Measurements from ENCODE around the gene PDE4A.
"Not testable (repeated sequence)": the region's sequence is repeated elsewhere in the genome, so short reads cannot be mapped to it uniquely, and the experiment has no call there.

PDE4A gene

GRCh38 chr19:10420444-10421239 is at the start of gene PDE4A:
PDE4A (plus strand) TSS chr19:10420538; CDS start chr19:10420765, 227 bp downstream.
- peak in 1 of 2 experiments; percentile 40 for DNase-seq

GRCh38 chr19:10372690-10373089 is 47.6 kb upstream of the PDE4A start:
- DNase-seq: no peak

- DNase-seq: no peak
These were observed 45.4 kb upstream of the PDE4A start for GRCh38 chr19:10374931-10375330.

GRCh38 chr19:10377140-10377640 is 43.1 kb upstream of the PDE4A start:
- DNase-seq: not testable (repeated sequence)

DNA sequence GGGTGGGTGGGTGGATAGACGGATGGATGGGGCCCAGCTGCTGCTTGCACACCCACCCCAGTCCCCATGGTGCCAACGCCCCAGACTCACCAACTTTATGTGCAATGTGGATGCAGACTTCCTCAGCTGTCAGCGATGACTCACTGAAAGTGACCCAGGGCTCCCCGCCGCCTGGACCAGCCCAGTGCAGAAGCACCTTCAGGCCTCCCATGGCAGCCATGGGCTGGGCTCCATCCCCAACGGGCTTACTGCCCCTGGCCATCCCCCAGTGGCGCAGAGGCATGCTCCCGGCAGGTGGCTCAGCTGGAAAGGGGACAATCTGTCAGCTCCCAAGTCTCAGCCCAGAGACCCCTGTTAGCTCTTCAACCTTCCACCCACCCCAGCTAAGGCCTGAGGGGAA is 42.2 kb upstream of the PDE4A start:
- no peak for DNase-seq

DNA sequence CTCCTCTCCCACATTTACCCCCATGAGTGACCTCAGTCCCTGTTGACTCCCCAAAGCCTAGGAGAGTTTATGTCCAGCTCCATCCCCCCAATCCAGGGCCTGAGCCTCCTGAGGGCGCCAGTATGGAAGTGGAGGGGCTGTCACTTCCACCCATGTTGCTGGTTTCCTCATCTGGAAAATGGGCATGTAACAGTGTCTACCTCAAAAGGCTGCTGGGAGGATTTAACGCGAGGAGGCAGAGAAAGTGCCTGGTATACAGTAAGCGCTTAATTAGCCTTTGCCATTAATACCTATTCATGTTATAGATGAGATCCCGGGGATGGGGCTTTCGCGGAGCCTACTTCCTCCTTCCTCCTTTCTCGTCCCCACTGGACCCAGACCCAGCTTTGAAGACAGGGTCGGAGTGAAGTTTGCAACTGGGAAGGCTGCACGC is 40.4 kb upstream of the PDE4A start:
- DNase-seq: no peak

DNA sequence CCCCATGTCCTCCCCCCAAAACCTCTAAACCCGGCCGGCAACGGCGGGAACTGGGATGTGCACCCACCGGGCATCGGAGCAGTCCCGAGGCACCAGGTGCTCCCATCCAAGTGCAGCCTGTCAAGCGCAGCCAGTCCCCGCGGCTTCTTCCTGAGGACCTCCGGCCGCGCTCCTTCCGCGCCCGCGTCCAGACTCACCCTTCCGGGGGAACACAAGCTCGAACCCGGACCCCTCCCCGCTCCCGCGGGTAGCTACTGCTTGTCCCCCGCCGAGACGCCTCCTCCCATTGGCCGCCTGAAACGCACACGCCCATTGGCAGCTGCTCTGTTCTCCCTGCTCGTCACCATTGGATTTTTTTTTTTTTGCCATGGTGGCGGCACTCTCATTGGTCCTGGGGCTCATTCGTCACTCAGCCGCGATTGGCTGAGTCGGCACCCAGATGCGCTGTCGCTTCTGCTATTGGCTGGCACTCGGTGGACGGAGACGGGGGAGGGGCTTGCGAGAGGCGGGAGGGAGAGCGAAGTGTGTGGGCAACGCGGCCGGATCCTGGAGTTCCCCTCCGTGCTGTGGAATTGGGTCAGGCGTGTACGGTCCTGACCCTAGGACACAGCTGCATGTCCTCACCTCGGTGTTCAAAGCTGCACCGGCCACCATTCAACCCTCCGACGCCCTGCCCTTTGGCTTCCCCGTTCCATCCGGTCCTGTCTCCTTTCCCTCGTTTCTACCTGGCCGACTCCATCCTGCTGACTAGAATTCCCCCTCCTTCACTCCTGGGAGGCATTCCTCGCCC is 39.8 kb upstream of the PDE4A start, which contains the start of gene TYK2:
Gene TYK2 (minus strand): TSS at position 260 of the 790 bp plus-strand sequence. CDS start 2,166 bp downstream, outside the sequence.
- DNase-seq: peak; percentile 94 to 96

DNA sequence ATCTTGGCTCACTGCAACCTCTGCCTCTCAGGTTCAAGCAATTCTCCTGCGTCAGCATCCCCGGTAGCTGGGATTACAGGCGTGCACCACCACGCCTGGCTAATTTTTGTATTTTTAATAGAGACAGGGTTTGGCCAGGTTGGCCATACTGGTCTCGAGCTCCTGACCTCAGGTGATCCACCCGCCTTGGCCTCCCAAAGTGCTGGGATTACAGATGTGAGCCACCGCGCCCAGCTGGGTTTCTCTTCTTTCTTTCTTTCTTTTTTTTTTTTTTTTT is 37.2 kb upstream of the PDE4A start:
- DNase-seq: not testable (repeated sequence)

DNA sequence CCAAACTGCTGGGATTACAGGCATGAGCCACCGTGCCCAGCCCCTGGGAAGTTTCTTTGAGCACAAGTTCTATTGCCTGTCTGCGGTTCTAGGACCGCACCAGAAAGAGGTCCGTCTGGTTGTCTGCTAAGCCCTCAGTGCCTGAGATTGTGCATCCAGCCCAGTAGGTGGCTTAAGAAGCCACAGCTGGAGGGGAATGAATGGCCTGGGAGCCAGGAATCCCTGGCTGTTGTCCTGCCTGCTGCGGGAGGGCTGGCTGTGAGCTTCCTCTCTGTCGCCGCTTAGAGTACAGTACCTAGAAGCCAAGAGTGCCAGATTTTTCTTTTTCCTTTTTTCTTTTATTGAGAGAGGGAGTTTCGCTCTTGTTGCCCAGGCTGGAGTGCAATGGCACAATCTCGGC is 35.8 kb upstream of the PDE4A start:
- DNase-seq: no peak

- peak; percentile 82 to 87 for DNase-seq
These were observed 31.4 kb upstream of the PDE4A start for GRCh38 chr19:10388957-10389356.

GRCh38 chr19:10389863-10390262 is 30.5 kb upstream of the PDE4A start:
- DNase-seq: no peak

DNA sequence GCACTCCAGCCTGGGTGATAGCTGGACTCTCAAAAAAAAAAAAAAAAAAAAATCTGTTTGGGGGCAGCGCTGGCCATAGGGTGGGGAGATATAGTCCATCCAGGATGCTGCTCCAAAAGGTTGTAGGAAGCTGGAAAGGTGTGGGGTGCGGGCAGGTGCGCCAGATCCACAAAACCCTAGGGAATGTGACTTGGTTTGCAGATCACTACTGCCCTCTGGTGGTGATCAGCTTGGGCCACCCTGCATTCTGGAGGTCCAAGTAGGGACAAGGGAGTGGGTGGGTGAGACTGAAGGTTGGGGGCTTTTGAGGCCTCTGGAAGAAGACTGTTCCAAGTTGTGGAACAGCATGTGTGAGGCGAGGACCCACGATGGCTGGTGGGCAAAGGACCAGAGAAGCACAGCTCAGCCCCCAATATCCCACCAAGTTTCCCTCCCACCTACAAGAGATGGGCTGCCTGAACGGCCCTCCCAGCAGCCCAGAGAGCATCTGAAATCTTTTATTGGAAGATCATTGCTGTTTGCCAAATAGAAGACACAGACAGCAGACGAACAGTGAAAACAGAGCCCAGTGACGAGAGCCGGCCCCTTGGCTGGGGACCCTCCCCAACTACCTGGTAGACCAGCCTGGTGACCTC is 29.6 kb upstream of the PDE4A start:
- DNase-seq: peak; percentile 59 to 64

DNA sequence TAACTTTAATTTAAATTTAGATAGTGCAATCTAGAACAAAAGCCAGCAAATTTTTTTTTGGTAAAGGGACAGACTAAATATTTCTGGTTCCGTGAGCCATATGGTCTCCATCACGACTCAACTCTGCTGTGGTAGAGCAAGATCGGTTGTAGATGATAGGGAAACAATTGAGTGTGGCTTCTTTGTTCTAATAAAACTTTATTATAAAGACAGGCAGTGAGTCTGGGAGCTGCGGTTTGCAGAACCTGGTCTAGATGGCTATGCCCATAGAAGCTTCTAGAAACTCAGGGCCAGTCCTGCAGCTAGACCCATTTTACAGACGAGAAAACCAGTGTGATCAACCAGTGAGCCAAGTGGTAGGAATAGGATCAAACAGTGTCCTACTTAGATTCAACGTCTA is 28.2 kb upstream of the PDE4A start:
- DNase-seq: no peak

DNA sequence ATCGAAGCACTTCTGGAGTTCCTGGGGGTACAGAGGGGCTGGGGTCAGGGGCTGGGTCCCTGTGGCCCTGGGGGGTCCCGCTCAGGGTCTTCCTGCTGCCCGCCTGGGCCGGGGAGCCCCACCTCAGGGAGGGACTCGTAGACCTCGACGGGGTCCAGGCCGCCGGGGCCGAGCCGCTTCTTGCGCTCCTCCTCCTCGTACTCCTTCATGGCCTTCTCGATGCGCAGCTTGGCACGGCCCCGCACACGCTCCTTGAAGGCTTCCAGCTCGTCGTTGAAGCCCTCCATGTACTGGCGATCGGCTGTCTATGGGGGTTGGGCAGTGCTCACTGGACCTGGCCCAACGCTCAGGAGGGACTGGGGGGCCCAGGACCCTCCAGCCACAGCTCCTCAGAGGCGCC is 27.2 kb upstream of the PDE4A start:
- DNase-seq: no peak

DNA sequence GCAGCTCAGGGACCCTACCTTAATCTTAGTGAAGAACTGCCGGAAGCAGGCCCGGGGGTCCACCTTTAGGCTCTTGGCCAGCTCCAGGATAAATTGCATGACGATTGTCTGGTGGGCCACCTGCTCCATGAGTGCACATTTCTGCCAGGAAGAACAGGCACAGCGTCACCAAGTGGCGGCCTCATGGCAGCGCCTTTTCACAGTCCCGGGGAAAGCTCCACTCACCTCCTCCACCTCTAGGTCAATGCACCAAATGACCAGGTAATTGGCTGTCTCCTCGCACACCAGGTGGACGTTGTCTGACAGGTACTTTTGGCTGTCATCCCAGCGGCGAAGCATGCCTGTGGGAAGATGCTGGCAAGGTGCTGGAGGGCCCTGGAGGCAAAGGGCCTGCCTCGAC is 25.3 kb upstream of the PDE4A start:
- DNase-seq: no peak

- DNase-seq: no peak
These were observed 24.9 kb upstream of the PDE4A start for GRCh38 chr19:10395436-10395835.

GRCh38 chr19:10395917-10396316 is 24.4 kb upstream of the PDE4A start:
- DNase-seq: no peak

DNA sequence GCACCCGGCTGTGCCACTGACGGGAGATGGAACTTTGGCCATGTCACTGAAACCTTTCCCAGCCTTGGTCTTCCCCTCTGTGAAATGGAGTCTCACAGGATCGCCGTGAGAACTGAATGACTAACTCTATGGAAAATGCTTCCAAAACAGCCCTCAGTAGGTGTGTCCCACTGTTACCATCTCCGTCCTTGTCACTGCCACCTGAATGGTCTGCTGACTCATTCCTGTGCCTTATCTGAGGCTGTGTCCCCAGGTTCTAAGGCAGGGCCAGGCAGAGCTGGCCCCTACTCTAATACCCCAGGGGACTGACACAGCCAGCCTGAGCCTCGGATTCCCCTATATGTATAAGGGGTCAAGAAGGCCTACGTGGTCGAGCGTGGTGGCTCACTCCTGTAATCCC is 21.5 kb upstream of the PDE4A start:
- no peak for DNase-seq

DNA sequence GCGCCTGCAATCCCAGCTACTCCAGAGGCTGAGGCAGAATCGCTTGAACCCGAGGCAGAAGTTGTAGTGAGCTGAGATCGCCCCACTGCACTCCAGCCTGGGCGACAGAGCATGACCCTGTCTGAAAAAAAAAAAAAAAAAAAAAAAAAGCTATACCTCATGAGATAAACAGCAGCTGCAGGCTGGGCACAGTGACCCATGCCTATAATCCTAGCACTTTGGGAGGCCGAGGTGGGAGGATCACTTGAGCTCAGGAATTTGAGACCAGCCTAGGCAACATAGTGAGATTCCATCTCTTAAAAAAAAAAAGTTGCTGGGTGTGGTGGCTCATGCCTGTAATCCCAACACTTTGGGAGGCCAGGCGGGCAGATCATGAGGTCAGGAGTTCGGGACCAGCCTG is 21.0 kb upstream of the PDE4A start:
- DNase-seq: not testable (repeated sequence)

DNA sequence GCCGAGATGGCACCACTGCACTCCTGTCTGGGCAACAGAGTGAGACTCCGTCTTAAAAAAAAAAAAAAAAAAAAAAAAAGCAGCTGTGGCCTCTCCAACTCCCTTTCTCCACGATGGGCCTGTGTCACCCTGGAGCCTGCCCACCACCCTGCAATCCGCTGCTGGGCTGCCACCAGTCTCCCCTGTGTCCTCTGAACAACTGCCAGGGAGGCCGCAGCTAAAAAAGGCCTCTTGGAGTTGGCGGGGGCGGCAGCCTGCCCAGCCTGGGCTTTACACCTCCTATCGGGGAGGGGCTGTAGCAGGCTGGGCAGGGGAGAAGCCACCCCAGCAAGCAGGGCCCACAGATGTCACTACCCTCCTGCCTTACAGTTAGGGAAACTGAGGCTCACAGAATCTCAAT is 20.5 kb upstream of the PDE4A start:
- no peak for DNase-seq

DNA sequence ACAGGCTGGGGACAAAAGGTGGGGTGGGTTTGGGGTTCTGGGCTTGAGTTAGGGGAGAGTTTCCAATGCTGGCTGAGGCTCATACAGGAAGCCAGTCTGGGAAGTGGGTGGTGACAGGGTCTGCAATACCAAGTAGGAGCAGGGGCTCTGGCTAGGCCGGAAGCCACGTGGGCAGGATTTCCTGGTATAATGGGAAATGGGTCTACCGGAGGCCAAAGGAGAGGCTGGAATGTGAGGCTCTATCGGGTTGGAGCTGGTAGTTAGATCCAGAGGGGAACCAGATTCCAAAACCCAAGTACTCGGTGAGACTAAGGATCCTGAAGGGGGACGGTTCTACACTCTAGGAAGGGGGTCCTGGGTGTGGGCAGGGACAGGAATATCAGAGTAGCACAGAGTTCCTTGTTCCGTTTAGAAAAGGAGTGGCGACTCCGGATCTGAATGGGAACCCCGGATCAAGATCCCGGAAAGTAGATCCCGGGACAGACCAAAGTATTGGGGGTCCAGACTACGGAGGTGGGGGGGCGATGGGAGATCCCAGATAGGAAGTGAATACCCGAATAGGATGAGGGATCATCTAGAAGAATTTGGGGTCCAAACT is 17.8 kb upstream of the PDE4A start:
- no peak for DNase-seq

- DNase-seq: peak; percentile 96 to 97
These were observed 17.0 kb upstream of the PDE4A start, which contains the start of gene CDC37 for GRCh38 chr19:10403137-10404021. CDC37 (minus strand) TSS chr19:10403542; CDS start chr19:10403479, 63 bp downstream.

All from activated CD4-positive, alpha-beta T cell treated with anti-CD3 and anti-CD28 coated beads, Interleukin-2, amount 50 U/mL, for 4 hours (primary cell).